Activated effector memory CD4-positive, alpha-beta T cell treated with anti-CD3 and anti-CD28 coated beads, Interleukin-2, amount 50 U/mL, for 16 hours (primary cell): ENCODE data around the gene CA11.

Source experiments
- DNase-seq: peaks from one replicate; pipeline ENCODE4 v3.0.0-alpha.2; 2020

The CA11 gene

DNA sequence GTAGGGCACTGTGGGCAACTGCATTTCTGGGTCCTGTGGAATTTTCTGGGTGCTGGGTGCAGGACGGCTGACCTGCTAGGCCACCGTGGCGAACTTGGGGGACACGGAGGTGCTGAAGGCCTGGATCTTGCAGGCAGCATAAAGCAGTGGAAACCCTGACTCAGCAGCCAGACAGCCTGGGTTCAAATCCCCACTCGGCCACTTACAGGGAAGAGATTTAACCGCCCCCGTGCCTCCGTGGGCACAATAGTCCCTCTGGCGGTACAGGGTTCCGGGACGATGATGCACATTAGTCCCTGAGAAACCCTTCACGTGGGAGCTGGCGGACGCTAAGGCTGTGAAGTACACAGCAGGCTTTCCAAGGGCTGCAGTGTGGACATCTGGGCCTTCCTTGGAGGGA, 34.1 kb downstream of the CA11 start:
- DNase-seq = no peak

DNA sequence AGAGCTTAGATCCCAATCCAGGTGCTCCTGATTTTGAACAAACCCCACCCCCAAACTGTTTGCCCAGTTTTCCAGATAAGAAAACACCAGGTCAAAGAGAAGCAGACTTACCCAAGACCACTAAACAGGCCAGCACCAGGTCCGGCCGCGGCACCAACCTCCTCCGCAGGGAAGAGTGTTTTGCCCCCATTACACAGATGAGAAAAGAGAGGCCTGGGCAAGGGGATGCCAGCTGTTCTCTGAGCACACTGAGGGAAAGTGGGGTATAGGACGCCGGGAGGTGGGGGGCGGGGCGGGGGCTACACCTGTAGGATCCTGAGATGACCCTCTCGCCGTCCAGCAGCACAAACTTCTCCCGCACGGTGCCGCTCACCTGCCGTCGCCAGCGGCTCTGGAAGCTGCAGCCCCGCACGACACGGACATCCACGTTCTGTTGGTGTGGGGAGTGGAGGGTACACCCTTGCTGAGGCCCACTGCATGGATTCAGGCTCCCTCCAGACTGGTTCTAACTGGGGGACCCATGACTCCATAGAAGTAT, 36.3 kb downstream of the CA11 start:
- no peak for DNase-seq

DNA sequence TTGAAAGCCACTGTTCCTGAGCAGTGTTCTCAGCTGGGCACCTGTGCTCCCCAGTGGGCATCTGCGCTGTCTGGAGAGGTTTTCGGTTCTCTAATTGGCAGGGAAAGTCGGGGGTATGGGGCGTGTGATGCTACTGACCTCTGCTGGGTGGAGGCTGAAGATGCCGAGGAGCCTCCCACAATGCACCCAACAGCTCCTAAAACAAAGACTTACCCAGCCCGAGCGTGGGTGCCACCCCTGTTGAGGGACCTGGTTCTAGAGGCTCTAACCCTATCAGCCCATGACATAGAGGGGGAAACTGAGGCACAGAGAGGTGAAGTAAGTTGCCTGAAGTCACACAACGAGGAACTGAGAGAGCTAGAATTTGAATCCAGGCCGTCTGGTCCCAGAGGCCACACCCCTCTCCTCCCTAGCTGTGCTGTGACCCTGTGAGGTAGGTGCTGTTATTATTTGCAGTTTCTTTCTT, 37.2 kb downstream of the CA11 start:
- DNase-seq = peak; percentile 80

DNA sequence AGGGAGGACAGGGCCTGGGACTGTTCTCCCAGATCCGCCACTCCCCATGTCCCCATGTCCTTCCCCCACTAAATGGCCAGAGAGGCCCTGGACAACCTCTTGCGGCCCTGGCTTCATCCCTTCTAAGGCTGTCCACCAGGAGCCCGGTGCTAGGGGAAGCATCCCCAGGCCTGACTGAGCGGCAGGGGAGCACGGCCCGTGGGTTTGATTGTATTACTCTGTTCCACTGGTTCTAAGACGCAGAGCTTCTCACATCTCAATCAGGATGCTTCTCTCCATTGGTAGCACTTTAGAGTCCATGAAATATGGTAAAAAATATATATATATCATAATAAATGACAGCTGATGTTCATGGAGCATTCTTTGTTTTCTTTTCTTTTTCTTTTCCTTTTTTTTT, 38.6 kb downstream of the CA11 start:
- DNase-seq = no peak

DNA sequence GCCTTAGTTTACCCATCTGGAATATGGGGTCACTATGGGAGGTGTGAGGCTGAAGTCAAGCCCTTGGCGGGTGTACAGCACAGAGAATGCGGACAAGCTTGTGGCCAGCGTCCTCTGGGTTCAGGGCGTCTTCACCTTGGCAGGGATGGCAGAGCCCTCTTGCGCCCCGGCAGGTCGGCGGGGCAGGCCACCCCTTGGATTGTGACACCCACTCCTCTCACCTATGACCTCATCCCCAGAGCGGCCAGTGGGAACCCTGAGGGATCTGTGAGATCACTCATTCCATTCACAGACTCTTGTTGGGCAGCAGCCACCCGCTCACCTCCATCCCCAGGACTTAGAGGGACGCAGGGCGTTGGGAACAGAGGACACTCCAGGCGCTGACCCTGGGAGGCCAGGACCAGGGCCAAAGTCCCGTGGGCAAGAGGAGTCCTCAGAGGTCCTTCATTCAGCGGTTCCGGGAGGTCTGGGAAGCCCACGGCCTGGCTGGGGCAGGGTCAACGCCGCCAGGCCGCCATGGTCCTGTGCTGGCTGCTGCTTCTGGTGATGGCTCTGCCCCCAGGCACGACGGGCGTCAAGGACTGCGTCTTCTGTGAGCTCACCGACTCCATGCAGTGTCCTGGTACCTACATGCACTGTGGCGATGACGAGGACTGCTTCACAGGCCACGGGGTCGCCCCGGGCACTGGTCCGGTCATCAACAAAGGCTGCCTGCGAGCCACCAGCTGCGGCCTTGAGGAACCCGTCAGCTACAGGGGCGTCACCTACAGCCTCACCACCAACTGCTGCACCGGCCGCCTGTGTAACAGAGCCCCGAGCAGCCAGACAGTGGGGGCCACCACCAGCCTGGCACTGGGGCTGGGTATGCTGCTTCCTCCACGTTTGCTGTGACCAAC, 39.3 kb downstream of the CA11 start, which contains the start of gene SPACA4:
TSS of gene SPACA4 (plus strand) at position 280 of the 896 bp plus-strand sequence. CDS start at position 517, 237 bp downstream.
- no peak for DNase-seq

DNA sequence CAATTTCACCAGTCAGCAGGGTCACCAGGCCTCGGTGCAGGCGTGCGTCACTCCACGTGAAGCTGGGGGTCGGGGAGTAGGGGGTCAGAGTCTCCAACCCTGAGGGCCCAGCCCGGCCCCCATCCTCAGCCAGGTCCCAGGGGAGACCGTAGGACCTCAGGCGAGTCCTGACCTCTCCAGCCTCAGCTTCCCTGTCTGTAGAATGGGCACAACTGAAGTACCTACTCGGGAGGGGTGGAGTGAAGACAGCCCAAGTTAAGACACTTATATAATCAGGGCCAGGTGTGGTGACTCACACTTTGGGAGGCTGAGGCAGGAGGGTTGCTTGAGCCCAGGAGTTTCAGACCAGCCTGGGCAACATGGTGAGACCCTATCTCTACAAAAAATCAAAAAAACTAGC, 42.1 kb downstream of the CA11 start:
- no peak for DNase-seq

DNA sequence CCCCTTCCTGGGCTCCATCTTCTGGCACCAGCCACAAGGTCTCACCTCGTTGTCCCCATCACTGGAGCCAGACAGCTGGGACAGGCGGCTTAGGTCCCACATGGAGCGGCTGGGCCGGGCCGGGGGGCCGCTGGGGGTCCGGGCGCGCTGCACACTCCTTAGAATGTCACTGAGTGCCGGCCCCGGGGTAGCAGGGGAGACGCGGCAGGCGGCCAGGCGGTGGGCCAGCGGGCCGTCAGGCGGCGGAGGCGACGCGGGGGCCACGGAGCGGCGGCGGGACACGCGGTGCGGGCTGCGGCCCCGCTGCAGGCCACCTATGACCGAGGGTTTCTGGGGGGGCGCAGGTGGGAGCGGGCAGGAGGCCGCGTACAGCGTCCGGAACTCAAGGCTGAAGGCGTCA, 42.5 kb downstream of the CA11 start:
- DNase-seq = no peak

DNA sequence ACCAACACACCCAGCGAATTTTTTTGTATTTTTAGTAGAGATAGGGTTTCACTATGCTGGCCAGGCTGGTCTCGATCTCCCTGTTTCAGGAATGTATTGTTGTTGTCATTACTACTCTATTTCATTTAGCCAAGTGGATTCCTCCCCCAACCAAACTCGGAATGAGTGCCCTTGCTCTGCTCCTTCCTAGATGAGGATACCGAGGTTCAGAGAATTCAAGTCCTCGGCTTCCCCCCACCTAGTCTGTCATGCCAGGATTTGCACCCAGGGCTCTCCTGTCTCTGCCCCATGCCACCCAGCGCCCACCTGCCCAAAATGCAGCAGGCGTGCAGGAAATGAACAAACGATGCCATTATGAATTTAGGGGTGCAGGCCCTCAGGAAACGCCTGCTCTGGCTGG, 43.0 kb downstream of the CA11 start:
- DNase-seq = no peak

DNA sequence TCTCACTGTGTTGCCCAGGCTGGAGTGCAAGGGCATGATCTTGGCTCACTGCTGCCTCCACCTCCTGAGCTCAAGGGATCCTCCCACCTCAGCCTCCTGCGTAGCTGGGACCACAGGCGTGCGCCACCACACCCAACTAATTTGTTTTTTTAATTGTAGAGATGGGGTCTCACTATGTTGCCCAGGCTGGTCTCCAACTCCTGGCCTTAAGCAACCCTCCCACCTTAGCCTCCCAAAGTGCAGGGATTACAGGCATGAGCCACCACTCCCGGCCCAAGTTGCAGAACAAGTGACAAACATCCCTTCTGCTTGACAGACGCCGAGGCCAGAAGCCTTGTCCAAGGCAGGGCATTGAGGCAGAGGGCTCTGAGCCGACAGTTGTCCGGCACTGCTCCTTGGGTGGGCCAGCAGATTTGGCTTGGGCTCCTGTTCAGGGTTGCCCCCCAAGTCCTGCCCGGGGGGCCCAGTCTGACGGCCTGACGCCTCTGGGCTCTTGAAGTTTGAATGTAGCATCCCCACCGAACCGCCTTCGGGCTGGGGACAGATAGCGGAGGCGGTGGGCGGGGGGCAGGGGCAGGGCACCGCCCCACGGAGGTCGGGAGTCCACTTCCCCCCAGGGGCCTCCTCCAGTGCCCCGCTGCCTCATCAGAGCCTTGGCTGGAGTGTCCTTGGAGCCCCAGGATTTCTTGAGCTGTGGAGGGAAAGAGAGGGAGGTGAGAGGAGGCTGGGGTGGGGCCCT, 45.1 kb downstream of the CA11 start:
- no peak for DNase-seq

DNA sequence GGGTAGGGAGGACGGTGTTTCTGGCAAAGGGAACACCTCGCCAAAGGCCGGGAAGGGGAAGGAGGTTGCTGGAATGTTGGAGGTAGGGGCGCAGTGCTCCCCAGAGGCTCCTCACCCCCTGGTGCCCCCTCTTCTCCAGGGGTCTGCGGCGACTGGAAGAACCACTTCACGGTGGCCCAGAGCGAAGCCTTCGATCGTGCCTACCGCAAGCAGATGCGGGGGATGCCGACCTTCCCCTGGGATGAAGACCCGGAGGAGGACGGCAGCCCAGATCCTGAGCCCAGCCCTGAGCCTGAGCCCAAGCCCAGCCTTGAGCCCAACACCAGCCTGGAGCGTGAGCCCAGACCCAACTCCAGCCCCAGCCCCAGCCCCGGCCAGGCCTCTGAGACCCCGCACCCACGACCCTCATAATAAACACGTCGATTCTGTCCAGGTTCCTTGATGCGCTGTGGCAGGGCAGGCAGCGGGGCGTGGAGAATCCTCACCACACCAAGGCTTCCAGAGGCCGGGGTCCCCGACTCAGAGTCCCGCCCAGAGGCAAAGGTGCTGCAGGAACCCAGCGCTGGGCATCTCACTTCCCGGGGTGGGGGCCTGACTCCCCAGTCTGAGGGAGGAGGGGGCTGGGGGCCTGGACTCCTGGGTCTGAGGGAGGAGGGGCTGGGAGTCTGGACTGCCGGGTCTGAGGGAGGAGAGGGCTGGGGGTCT, 46.8 kb downstream of the CA11 start:
- DNase-seq = no peak

DNA sequence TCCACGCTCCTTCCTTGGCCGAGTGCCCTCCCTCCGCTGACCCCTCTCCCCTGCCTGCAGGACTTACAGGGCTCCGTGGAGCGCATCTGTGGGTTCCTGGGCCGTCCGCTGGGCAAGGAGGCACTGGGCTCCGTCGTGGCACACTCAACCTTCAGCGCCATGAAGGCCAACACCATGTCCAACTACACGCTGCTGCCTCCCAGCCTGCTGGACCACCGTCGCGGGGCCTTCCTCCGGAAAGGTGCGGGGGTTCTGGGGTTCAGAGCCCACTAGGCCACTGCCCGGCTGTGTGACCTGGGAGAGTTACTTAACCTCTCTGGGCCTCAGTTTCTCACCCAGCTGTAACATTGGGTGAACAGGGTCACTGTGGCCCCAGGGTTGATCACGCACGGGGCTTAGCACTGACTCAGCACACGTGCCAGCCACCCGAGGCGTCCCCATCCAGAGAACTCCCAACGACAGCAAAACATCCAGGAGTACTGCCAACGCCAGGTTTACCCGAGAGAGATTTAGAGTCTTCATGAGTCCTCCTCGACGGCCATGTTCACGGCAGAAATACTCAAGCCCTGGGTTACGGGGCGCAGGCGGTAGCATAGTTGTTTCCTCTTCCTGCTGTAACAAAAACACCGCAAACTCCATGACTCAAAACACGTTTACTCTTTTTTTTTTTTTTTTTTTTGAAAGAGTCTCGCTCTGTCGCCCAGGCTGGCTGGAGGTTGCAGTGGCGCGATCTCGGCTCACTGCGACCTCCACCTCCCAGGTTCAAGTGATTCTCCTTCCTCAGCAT, 49.1 kb downstream of the CA11 start:
- peak; percentile 78 for DNase-seq

DNA sequence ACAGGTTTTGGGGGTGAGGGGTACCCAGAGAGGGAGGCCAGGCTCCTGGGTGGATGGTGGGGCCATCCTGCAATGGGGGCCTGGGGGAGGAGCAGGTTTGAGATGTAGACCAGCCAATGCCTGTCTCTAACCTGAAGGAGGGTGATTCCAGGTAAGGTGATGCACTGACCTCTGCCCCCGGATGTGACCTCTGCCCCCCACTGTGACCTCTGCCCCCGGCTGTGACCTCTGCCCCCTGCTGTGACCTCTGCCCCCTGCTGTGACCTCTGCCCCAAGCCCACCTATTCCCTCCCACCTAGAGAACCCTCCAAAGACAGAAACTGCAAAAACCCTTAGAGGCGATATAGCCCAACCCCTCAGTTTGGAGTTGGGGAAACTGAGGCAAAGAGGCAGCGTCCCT, 49.8 kb downstream of the CA11 start:
- DNase-seq = no peak

DNA sequence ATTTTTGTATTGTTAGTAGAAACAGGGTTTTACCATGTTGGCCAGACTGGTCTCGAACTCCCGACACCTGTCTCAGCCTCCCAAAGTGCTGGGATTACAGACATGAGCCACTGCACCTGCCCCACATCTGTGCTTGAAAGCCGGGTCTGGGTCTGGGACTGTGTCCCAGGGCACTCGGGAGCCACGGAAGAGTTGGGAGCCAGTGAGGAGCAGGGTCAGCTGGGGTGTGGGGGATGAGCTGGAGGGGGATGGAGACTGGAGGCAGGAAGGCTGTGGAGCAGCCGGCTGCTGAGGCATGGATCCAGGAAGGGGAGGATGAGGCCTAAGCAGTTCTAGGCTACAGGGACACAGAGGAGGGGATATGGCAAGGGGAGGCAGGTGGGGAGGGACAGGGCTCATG, 50.2 kb downstream of the CA11 start:
- no peak for DNase-seq

DNA sequence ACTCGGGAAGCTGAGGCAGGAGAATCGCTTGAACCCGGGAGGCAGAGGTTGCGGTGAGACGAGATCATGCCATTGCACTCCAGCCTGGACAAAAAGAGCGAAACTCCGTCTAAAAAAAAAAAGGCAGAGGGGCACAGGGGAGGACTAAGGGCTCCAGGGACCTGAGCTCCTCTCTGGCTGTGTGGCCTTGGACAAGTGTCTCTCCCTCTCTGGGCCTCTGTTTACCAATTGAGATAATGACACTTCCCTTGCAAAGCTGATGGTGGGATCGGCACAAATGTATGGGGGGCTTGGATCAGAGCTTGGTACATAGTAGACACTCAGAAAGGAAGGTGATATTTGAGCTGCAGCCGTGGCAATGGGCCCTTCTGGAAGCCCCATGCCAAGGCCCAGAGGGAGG, 50.8 kb downstream of the CA11 start:
- no peak for DNase-seq

DNA sequence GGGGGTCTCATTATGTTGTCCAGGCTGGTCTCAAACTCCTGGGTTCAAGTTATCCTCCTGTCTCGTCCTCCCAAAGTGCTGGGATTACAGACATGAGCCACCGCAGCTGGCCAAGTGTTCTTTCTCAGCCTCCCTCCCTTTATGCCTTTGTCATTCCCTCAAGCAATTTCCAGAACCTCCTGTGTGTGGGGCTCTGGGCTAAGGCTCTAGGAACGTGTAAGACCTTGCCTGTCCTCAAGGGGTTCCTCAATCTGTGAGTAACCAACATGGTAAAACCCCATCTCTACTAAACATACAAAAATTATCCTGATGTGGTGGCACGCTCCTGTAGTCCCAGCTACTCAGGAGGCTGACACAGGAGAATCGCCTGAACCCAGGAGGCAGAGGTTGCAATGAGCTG, 55.0 kb downstream of the CA11 start:
- no peak for DNase-seq

DNA sequence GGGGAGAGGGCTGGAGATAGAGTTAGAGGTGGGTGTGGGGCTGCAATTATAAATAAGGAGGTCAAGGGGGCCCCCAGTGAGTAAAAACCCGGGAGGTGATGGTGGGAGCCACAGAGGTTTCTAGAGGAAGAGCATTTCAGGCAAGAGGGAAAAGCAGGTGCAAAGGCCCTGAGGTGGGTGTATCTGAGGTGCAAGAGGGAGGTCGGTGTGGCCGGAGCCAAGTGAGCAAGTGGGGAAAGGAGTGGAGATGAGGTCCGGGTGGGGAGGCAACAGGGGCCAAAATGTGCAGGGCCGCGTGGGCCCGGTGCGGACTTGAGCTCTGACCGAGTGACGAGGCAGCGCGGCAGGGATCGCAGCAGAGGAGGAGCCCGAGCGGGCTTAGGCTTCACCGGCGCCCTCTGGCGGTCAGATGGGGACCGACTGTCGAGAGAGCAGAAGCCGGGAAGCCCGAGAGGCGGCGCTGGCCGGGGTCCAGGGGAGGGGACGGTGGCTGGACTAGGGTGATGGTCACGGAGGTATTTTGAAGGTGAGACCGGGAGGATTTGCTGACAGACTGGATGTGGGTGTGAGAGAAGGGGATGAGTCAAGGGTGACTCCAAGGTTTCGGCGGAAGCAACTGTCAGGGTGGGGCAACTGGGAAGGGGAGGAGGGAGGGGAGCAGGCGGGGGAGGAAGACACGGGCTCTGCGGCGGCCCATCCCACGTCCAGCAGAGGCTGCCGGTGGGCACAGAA, 57.2 kb downstream of the CA11 start:
- peak; percentile 95 for DNase-seq
